GM18511 (cell line): ENCODE results near the gene CRYBB3.

ENCODE experiments used
- ATAC-seq: cut with Tn5 transposase; IDR thresholded peaks from one replicate; pipeline ENCODE4 v1.9.1; 2021; ENCODE audit warnings: mild to moderate bottlenecking, moderate library complexity; ENCODE audit not compliant: unreplicated experiment

Gene CRYBB3

DNA sequence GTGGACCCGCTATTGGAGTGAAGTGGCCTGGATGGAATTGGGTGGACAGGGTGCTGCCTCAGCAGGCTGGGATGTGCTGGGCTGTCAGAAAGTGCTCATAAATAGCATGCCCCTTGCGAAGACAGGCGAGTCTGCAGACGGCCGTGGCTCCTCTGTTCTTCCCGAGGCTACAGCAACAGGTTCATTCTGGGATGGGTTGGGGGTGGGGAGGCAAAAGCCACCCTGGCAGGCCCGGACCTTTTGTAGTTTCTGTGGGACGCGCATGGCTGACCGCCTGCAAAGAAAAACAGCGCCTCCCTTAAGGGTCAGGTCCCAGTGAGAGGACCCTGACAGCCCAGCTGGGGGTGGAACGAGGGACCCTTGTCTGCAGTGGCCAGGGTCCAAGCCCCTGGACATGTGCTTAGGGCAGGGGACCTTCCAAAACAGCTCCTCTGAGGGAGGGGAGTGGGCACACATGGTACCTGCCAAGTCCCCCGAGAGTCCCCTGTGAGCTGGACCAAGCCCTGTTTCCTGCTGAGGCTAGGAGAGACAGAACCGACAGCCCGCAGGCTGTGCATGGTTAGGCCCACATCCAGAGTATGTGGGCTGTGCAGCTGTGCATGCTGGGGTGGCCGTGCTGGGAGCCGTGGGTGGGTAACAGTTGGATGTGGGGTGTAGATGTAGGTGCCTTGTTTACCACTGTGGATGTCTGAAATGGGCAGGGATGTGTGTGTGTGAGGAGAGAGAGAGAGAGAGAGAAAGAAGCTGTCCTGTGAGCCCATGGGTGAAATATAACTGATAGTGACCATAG is at the start of gene CRYBB3:
Gene CRYBB3, plus strand, starts transcription at position 128 of the 790 bp plus-strand sequence. CDS start 1,539 bp downstream, outside the sequence.
- no peak for ATAC-seq

DNA sequence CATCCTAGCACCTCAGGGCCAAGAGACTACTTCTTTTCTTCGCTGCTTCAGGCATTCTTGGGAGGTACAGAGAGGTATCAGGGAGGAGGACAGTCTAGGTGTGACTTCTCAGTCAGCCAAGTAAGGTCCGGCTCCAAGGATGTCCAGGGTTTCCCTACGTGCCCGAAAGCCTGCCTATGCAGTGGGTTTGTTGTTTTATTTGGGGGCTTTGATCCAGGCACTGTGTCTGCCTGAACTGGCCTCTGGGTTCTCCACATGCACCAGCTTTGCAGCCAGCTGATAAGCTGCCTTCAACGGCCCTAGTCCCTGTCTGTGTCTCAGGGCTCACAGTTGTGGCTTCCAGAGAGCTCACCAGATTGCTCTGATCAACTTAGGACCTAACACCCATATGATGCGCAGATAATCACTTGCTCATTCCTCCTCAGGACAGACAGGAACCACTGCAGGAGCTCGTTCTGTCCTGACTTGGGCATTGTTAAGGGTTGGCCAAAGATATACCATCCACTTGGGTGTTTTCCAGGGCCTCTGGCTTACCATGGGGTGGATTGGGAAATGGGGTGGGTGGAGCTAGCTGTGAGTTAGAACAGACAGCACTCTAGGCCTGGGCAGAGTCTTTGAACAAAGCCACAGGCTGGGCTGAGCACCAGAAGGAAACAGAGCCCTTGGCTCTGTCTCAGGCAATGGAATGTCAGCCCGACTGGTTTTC is 45.5 kb upstream of the CRYBB3 start:
- no peak for ATAC-seq

DNA sequence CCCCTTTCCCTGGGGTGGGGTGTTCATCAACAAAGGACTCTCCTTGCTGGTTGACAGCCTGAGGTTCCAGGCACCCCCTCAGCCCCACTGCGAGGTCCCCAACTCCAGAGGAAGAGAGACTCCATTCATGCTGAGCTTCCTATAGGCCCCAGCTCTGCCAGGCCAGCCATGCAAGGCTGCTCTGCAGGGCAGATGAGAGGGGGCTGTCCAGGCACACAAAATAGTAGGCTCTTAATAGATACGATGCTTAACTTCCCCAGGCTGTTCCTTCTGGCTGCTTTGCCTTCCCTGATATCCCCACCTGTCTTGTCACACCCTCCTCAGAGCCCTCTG is 45.0 kb upstream of the CRYBB3 start:
- no peak for ATAC-seq

DNA sequence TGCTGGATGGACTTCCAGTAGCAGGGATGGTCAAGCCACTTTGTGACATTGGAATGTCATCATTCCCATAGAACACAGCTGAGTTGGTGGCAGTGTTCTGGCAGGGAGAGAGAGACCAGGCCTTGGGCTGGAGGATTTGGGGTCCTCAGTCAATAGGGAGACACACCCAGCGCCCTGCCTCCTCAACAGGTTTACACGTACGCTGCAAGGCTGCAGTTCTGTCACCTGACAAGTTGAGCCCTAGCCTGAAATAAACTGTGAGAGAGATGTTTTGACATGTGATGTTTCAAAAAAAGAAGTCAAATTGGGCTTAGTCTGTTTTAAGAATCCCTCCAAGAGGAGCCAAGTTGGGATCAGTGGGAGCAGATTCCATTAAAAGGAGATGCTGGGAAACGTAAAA is 42.9 kb upstream of the CRYBB3 start:
- ATAC-seq = no peak

DNA sequence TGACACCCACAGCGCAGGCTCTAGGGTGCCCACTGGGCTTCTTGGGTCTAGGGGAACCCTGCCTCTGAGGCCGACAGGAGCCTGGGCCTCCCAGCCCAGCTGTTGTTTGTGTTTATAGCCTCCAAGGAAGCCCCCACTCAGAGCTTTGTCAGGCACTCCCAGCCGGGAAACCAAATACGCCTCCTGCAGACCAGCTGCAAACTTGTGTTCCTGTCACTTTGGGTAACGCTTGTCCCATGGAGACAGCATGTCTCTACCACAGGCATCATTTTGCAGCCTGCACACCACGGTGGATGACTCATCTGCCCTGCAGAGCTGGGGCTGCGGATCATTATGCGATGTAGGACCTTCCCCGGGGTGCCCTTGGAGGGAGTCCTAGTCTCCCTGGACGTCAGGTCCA is 40.6 kb upstream of the CRYBB3 start:
- ATAC-seq = no peak

DNA sequence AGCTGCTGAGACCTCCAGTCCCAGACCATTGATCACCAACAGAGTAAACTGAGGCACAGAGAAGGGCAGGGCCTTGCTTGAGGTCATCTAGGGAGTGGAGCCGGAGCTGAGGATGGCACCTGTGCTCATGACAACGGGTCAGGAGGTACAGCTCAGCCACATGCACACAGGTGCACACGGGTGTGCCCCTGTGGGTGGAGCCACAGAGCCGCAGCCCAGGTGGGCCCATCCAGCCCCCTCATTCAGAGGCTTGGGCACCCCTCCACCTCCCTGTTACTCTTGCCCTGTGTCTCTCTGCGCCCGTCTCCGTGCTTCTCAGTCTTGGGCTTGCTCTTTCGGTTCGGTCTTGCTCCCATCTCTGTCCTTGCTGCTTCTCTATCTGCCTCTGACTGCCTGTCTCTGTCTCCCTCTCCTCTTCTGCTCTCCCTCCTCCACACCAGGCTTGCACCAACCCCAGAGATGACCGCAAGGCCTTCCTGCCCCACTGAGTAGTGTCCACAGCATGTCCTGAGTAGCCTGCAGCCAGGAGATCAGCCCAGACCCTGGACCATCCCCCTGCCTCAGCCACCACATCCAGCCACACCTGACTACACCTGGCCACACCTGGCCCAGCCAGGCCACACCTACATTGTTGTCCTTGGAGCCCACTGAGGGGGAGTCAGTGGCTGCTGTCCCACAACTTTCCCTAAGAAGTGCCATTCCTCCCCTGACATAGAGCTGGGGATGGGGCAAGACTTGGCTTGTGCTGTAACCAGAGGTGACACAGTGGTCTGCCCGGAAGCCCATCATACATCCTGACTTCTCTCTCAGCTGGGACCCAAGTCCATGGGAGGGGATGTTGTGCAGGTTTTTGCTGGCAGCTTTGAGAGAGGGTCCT is 39.3 kb upstream of the CRYBB3 start:
- ATAC-seq = no peak

DNA sequence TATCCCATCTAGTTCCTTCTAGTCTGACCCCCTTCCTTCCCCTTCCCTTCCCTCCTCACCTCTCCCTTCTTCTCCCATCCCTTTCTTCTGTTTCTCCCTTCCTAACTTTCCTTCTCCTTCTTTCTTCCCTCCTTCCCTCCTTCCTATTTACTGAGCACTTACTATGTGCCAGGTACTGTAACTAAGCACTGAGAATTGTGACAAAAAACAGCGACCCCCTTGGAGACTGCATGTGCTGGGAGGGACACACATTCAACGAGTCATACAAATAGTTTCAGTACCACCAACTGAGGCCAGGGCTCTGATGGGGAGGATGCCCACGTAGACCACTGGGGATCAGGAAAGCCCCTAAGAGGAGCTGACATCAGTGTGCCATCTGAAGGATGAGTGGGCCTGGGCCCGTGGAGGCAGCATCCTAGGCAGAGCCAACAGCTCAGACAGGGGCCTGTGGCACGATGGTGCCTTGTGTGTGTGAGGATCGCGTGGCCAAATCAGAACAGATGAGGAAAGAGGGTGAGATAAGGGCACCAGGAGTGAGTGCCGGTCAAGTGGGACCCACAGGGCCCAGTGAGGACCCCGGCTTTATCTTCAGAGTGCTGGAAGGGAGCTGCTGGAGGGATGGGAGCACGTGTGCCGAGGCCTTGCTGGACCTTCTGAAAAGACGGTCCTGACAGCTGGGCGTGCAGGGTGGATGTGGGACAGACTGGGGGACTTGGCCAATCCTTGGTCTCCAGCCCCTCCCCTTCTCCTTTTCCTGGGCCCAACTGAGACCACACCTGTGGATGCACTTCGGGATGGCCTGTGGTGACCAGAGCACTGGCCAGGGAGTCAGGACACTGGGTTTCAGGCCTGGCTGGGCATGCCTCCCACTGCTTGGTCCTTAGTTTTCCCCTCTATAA is 38.4 kb upstream of the CRYBB3 start:
- ATAC-seq = no peak

DNA sequence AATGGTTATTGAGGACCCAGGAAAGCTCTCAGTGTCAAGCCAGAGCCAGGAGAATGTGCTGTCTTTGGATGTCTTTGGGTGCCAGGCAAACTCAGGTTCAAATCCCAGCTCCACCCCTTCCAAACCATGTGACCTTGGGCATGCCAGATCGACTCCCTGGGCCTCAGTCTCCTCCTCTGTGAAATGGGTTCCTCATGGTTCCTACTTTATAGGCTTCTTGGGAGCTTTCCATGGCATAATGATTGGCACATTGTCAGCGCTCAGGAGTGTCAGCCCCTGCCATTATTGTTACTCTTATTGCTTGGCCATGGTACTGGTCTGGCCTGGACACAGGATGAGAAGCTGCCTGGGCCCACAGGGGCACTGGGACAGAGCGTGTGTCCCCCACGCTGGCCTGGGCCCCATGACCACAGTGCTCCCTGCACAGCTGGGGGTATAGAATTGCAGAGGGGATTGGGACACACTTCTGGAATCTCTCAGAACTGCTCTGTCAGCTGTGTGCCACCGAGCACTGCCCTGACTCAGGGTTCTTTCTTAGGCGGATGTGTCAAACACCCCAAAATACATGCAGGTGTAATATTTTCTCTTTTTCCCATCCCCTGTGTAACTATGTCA is 37.6 kb upstream of the CRYBB3 start:
- no peak for ATAC-seq

DNA sequence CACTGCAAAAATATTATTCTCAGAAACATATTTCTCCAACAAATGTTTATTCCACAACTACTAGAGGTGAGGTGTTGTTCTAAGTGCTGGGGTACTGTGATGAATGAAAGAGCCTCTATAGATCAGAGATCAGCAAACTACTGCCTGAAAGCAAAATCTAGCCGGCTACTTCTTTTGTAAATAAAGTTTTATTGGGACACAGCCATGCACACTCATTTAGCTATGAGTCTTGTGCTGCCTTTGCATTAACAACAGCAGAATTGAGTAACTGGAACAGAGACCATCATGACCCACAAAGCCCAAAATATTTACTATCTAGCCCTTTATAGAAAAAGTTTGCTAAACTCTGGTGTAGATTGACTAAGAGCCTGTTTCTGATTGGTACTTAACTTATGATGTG is 37.1 kb upstream of the CRYBB3 start:
- ATAC-seq = no peak

DNA sequence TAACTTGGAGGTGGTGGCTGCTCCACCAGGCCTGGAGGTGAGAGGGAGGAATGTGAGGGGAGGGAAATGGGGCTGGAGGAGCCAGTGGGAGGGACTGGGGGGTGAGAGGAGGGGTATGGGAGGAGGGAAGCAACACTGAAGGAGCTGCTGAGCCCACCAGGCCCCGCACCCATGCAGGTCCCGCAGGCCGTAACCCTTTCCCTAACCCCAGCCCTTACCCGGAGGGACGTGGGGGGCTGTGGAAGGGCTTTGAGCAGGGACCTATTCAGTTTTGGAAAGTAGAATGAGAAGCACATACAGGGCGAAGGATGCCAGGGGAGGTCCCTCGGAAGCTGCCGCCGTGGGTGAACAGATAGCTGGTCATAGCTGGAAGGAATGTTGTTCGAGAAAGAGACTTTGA is 33.9 kb upstream of the CRYBB3 start:
- no peak for ATAC-seq

DNA sequence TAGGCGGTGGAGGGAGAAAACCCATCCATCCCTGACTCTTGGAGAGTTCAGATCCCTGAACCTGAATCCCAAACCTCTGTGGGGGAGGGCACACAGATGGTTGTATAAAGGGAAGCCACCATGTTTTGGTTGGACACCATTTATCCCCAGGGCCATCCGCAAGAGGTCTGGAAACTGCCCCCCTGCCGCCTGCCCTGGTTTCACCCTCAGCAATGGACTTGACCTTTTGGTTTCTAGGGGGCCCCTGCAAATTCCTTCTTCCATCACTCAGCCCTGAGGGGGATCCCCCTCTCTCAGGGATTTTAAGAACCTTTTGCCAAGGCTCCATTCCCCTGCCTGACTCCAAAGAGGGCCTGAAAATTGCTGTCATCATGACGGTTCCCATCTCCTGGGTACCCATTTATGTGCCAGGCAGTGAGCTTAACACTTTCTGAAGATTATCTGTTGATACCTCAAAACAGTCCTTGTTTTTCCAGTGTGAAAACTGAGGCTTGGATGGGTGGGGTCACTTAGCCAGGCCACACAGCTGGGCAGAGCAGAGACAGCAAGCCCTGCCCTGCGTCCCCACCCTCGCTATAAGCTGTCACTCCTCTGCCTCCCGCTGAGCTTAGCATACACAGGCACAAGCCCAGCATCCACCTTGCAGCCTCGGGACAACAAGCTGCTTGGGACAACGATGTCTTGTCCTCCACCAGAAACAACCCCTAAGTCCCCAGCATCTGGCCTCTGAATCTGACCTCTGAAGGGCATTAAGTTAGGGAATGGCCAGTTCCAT is 33.2 kb upstream of the CRYBB3 start:
- no peak for ATAC-seq

DNA sequence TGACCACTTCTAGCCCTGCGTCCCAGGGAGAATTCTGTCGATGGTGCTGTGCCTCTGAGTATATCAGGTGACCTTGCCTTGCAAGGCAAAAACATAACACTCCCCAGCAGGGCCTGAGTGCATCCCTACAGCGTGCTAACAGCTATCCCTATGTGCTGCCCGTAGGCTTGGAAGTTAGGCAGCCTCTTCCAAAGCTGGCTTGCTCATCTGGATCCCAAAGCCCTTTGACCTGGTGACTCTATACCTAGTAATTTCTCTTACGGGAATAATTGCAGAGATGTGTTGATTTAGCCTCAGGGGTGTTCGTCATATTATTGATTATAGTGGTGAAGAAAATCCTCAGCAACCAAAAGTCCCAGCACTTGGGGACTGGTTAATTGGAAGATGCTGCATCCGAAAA is 32.6 kb upstream of the CRYBB3 start:
- ATAC-seq = no peak

DNA sequence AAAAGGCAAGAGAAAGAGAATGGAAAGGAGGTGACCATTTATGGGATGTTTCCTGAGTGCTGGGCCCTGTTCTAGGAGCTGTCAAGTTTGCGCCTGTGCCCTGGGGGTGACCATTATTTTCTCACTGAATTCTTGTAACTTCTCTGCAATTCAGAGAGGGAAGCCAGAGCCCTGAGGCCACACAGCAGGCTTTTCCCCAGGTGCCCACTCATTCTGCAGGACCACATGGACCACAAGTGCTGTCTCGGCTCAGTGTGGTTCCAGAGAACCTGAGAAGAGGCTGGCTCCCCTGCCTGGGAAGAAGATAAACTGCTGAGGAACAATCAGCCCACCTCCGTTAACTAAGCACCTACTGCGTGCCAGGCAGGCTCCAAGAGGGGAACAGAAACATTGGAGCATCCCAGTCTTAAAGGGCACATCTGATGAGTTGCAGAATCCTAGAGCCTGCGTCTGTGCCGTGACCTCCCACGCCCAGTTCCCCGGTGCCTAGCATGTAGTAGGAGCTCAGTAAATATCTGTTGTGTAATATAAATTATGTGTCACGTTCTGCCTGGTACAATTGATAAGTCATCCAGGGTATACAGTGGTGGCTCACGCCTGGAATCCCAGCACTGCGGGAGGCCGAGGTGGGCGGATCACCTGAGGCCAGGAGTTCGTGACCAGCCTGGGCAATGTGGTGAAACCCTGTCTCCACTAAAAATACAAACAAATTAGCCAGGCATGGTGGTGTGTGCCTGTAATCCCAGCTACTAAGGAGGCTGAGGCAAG is 31.6 kb upstream of the CRYBB3 start:
- ATAC-seq = no peak

DNA sequence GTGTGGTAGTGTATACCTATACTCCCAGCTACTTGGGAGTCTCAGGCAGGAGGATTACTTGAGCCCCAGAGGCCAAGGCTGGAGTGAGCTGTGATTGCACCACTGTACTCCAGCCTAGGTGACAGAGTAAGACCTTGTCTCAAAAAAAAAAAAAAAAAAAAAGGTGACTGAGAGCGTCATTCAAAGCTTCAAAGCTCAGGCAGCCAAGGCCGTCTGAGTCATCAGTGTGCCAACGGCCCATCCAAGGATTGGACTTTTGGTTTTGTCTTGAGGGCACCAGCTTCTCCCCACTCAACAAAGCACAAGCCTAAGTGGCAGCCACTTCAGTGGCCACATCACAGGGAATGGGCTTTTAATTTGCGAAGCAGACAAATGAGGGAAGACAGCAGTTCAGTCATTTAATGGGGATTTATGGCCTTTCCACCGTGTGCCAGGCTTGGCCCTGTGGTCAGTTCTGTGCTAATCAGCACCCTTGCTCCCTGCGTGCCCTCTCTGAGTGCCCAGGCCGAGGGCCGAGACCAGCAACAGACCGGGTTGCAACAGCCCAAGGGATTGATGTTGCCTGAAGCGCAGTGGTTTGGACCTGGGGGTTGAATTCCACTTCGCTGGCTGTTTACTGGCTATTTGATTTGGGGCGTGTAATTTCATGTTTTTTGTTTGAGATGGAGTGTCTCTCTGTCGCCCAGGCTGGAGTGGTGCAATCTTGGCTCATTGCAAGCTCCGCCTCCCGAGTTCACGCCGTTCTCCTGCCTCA is 30.2 kb upstream of the CRYBB3 start:
- ATAC-seq = no peak

DNA sequence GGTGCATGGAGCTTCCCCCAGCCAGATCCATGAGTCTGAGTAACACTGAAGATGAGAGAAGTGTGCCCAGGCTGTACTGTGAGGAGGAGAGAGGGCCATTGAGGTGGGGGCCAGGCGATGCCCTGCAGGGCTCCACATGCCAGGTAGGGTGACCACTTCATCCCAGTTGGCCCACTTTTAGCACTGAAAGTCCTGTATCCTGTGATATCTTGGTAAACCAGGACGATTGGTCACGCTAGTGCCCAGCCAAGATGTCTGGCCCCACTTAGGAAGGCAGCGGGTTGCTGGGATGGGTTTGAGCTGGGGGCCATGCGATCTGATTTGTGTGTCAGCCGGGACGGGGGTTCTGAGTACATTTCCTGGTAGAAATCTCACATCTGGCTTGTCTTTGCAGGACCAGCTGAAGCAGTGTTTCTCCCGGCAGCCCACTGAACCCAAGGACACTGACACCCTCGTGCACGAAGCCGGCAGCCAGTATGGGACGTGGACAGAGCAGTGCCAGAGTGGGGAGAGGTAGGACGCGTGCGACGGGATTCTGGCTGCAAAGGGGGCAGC is 29.2 kb upstream of the CRYBB3 start:
- no peak for ATAC-seq

DNA sequence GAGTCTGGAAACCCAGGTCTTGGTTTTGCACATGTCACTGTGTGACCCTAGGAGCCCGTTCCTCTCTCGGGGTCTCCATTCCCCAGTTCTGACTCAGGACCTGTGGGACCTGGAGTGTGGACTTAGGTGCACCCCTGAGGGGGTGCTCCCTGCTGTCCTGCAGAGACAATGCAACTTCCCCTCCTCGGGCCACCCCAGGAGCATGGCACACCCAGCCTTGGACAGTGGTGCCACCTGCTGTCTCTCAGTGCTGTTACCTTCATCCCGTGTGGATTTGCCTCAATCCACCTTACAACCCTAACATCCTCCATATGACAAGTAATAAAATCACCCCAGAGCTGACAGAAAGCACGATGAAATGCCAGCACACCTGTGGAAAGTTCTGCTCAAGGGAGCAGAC is 27.5 kb upstream of the CRYBB3 start:
- ATAC-seq = no peak

DNA sequence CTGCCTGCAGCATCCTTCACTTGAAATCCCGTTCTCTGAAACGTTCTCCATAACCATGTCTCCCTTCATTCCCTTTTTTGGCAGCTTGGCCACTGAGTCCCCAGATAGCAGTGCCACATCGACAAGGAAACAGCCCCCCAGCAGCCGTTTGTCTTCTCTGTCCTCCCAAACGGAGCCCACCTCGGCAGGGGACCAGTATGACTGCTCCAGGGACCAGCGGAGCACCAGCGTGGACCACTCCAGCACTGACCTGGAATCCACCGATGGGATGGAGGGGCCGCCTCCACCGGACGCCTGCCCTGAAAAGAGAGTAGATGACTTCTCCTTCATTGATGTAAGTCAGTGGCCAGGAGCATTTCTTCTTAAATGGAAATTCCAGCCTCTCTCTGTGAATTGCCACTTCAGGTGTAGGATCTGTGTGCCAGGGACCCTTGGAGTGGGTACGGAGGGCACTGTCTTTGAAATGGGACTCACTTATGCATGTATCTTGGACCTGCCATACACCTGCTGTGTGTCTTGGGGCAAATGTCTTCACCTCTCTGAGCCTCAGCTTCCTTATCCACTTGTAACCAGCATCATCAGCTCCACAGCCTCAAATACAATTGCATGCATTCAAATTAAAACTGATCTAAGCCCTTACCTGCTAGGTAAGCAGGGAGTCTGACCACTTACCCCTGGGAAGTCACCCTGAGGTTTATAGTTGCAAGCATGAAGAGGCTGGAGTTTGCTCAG is 25.3 kb upstream of the CRYBB3 start:
- ATAC-seq = no peak
